Smooth muscle cell of the brain vasculature (primary cell): ENCODE results near the gene RNF144A.

Source experiments
- DNase-seq: peaks from one replicate; pipeline ENCODE4 v3.0.0-alpha.2; 2012; ENCODE audit warnings: low read depth, low spot score

RNF144A gene

GRCh38 chr2:7083580-7084509 lies 166.6 kb downstream of the RNF144A start:
- DNase-seq: no peak

GRCh38 chr2:7084601-7085000 lies 167.4 kb downstream of the RNF144A start:
- no peak for DNase-seq

GRCh38 chr2:7089284-7089683 lies 172.1 kb downstream of the RNF144A start:
- DNase-seq: no peak

- DNase-seq: no peak
Observed at GRCh38 chr2:7089898-7090510, 172.8 kb downstream of the RNF144A start.

- DNase-seq: no peak
Observed at GRCh38 chr2:7093376-7093775, 176.2 kb downstream of the RNF144A start.
